Keratinocyte (primary cell): ENCODE measurements around the gene PARD3. TPM values are rescaled to one million over a fixed set of nuclear protein-coding genes. Genes with fewer than 3 reads are reported as not detected.

Experiments
- DNase-seq: peaks from one replicate; pipeline ENCODE4 v3.0.0-alpha.2; 2011; ENCODE audit warnings: low read depth, missing footprints, low spot score
- FAIRE-seq: peaks from 2 replicates; lab custom pipeline; 2011; peaks lifted over from hg19 to GRCh38; lab: Jason Lieb, UNC
- H2AFZ ChIP-seq: 2 replicates; pipeline ENCODE4 v1.6.0; 2012; ENCODE audit warnings: low read length, control low read depth, inconsistent platforms; ENCODE audit not compliant: control insufficient read depth
- H3K27ac ChIP-seq: 2 replicates; pipeline ENCODE4 v1.5.1; 2011; ENCODE audit warnings: low read length; ENCODE audit not compliant: control insufficient read depth, insufficient read depth
- H3K27me3 ChIP-seq: 3 replicates; pipeline ENCODE4 v1.6.0; 2011; ENCODE audit warnings: low read length; ENCODE audit not compliant: control insufficient read depth, insufficient read depth; ENCODE audit errors: extremely low read depth
- H3K36me3 ChIP-seq, 2 experiments: 2 replicates in 1 of 2; 3 replicates in 1 of 2; pipeline ENCODE4 v1.5.1; 2011; ENCODE audit warnings: low read length in 2 of 2, mild to moderate bottlenecking in 1 of 2; ENCODE audit not compliant: control insufficient read depth in 2 of 2, insufficient read depth in 2 of 2; ENCODE audit errors: extremely low read depth in 1 of 2
- H3K4me1 ChIP-seq: 3 replicates; pipeline ENCODE4 v1.5.1; 2011; ENCODE audit warnings: low read length; ENCODE audit not compliant: control insufficient read depth, insufficient read depth; ENCODE audit errors: extremely low read depth
- H3K4me2 ChIP-seq: 3 replicates; pipeline ENCODE4 v1.6.0; 2011; ENCODE audit warnings: low read depth, low read length; ENCODE audit not compliant: control insufficient read depth, insufficient read depth; ENCODE audit errors: extremely low read depth
- H3K4me3 ChIP-seq, 3 experiments: fragments of 200-600 bp in 1 of 3; sonication (generic) in 1 of 3; 2 replicates in 2 of 3; 3 replicates in 1 of 3; pipeline ENCODE4 v1.5.1; 2011 to 2016; ENCODE audit warnings: low read length in 3 of 3, mild to moderate bottlenecking in 3 of 3, control low read depth in 2 of 3, inconsistent platforms in 1 of 3, low read depth in 1 of 3, mixed read lengths in 1 of 3, mixed run types in 1 of 3, moderate library complexity in 1 of 3; ENCODE audit not compliant: control insufficient read depth in 2 of 3, insufficient read depth in 2 of 3; ENCODE audit errors: extremely low read depth in 1 of 3
- H3K79me2 ChIP-seq: 2 replicates; pipeline ENCODE4 v1.6.0; 2012; ENCODE audit warnings: low read length; ENCODE audit not compliant: control insufficient read depth, insufficient read depth
- H3K9ac ChIP-seq: 3 replicates; pipeline ENCODE4 v1.6.0; 2011; ENCODE audit warnings: low read length; ENCODE audit not compliant: control insufficient read depth, insufficient read depth; ENCODE audit errors: extremely low read depth
- H3K9me1 ChIP-seq: 3 replicates; pipeline ENCODE4 v1.6.0; 2011; ENCODE audit warnings: low read length; ENCODE audit not compliant: control insufficient read depth, insufficient read depth; ENCODE audit errors: extremely low read depth
- H3K9me3 ChIP-seq: 2 replicates; pipeline ENCODE4 v1.5.1; 2012; ENCODE audit warnings: low read depth, low read length; ENCODE audit not compliant: control insufficient read depth
- H4K20me1 ChIP-seq: 3 replicates; pipeline ENCODE4 v1.6.0; 2011; ENCODE audit warnings: low read length; ENCODE audit not compliant: control insufficient read depth, insufficient read depth; ENCODE audit errors: extremely low read depth
- EZH2 ChIP-seq: IDR thresholded peaks from one replicate; pipeline ENCODE4 v1.6.1; 2012; ENCODE audit warnings: inconsistent platforms, mild to moderate bottlenecking, low read length, moderate library complexity
- dilution Hi-C: fragments of 300-500 bp; cut with MboI; formaldehyde crosslinking; loops from one replicate; pipeline ENCODE4 v1.7.0; 2020; ENCODE audit warnings: low sequenced_read_pairs; ENCODE audit not compliant: extremely low pct_ligation_motif_present
- polyA plus RNA-seq, 5 experiments: library from polyadenylated mRNA; depleted of rRNA in 3 of 5; stranded (reverse) in 3 of 5; stranded (forward) in 1 of 5; unstranded in 1 of 5; fragments of >200 nt; gene quantifications; 1 replicate in 1 of 5; 2 replicates in 3 of 5; 3 replicates in 1 of 5; pipeline versions ENCODE4 v1.2.1 to v1.2.3, GENCODE V29; 2011 to 2012; ENCODE audit warnings: missing spikeins in 2 of 5, low read depth in 1 of 5, low replicate concordance in 1 of 5
- TF ChIP-seq, protein P1 (sequence below), 3 experiments: IDR thresholded peaks in 1 of 3; conservative IDR thresholded peaks in 1 of 3; optimal IDR thresholded peaks in 1 of 3; 2 replicates in 2 of 3; 3 replicates in 1 of 3; pipeline versions ENCODE3 to v1.5.1; 2011; ENCODE audit warnings: low read length in 3 of 3, mild to moderate bottlenecking in 3 of 3, moderate library complexity in 2 of 3, control low read depth in 1 of 3, inconsistent platforms in 1 of 3; ENCODE audit not compliant: insufficient read depth in 2 of 3; ENCODE audit errors: extremely low read depth in 1 of 3

Gene PARD3
- polyA plus RNA-seq, 1 donor (not counting 4 experiments of a cell fraction or from before 2014, with no cell fraction given), result 46.4 TPM

DNA sequence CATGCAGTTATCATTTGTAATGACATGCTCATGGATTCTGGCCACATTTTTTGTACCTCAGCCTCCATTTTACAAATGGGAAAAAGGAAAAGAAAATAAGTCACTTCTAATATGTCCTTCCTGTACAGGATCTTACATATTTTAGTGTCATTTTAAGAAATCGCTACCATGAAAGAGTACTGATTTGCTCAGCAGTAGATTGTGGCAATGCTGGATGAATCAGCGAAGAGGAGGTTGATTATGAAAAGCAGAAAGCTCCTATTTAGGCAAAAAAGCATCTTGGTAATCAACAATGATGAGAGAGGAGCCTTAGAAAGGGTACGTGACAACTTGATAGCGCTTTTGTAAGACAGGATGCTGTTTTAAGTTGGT, 522.9 kb downstream of the PARD3 start:
- no peak for FAIRE-seq
- H3K4me2 ChIP-seq, result no peak overlapping the region

GRCh38 chr10:34291466-34292193, 523.5 kb downstream of the PARD3 start:
- dilution Hi-C loops, result no loop called here
- Histone ChIP-seq H3K36me3 (no peaks in the 10 kb centered on the region), H4K20me1 (no peaks in the 10 kb centered on the region), H3K9ac (no peak overlapping the region), H3K4me1 (peaks cover under 1% of the 10 kb centered on the region), H3K4me3 (no peak overlapping the region), H3K27me3 (no peaks in the 10 kb centered on the region), H3K27ac (no peak overlapping the region), H3K9me3 (no peaks in the 10 kb centered on the region), H3K4me2 (no peak overlapping the region), H2AFZ (no peak overlapping the region), H3K79me2 (no peaks in the 10 kb centered on the region), H3K9me1 (no peaks in the 10 kb centered on the region)
- FAIRE-seq (peak; percentile 65), DNase-seq (no peak)
- TF ChIP-seq, protein P1, sequence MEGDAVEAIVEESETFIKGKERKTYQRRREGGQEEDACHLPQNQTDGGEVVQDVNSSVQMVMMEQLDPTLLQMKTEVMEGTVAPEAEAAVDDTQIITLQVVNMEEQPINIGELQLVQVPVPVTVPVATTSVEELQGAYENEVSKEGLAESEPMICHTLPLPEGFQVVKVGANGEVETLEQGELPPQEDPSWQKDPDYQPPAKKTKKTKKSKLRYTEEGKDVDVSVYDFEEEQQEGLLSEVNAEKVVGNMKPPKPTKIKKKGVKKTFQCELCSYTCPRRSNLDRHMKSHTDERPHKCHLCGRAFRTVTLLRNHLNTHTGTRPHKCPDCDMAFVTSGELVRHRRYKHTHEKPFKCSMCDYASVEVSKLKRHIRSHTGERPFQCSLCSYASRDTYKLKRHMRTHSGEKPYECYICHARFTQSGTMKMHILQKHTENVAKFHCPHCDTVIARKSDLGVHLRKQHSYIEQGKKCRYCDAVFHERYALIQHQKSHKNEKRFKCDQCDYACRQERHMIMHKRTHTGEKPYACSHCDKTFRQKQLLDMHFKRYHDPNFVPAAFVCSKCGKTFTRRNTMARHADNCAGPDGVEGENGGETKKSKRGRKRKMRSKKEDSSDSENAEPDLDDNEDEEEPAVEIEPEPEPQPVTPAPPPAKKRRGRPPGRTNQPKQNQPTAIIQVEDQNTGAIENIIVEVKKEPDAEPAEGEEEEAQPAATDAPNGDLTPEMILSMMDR (optimal IDR thresholded peaks at IDR 0.05 in 1 of 3, IDR thresholded peaks at IDR 0.05 in 1 of 3, conservative IDR thresholded peaks at IDR 0.05 in 1 of 3; ENCODE audit: extremely low read depth in 1 of 3, insufficient read depth in 2 of 3, low read length in 3 of 3), result no peak
- no peak for TF ChIP-seq EZH2

More for the DNA sequence above, 522.9 kb downstream of the PARD3 start:
- dilution Hi-C loops, result no loop called here
- no peaks in the 10 kb centered on the region for H4K20me1 ChIP-seq
- H3K79me2 ChIP-seq, result no peaks in the 10 kb centered on the region
- no peaks in the 10 kb centered on the region for H3K36me3 ChIP-seq
- H3K27me3 ChIP-seq, result no peaks in the 10 kb centered on the region
- TF ChIP-seq, protein P1 (optimal IDR thresholded peaks at IDR 0.05 in 1 of 3, IDR thresholded peaks at IDR 0.05 in 1 of 3, conservative IDR thresholded peaks at IDR 0.05 in 1 of 3; ENCODE audit: extremely low read depth in 1 of 3, insufficient read depth in 2 of 3, low read length in 3 of 3), result no peak
- no peak for TF ChIP-seq EZH2
- H3K9me3 ChIP-seq, result no peaks in the 10 kb centered on the region
- H2AFZ ChIP-seq, result no peak overlapping the region
- no peak for DNase-seq
- H3K27ac ChIP-seq, result no peak overlapping the region
- no peak overlapping the region for H3K4me3 ChIP-seq
- H3K9ac ChIP-seq, result no peak overlapping the region
- H3K9me1 ChIP-seq, result no peaks in the 10 kb centered on the region
- no peaks in the 10 kb centered on the region for H3K4me1 ChIP-seq
